Transverse colon (tissue), 4 donors: ENCODE results near the gene SLC38A1. TPM values are rescaled to one million over a fixed set of nuclear protein-coding genes. Genes with fewer than 3 reads are reported as not detected.
A peak's percentile ranks its signal among the peaks of the same experiment; 100 is the strongest.

Experiments
- DNase-seq: peaks from one replicate; pipeline ENCODE4 v3.0.0-alpha.2; 2019
- H3K27ac ChIP-seq, 4 donors: fragments of 200-600 bp; sonication (generic); 2 replicates each; pipeline ENCODE4 v1.5.1; 2016 to 2018; ENCODE audit warnings: inconsistent platforms in 4 of 4
- H3K27me3 ChIP-seq: fragments of 200-600 bp; sonication (generic); 2 replicates; pipeline ENCODE4 v1.5.1; 2017; ENCODE audit warnings: inconsistent platforms
- H3K36me3 ChIP-seq, 4 donors: fragments of 200-600 bp; sonication (generic); 2 replicates each; pipeline ENCODE4 v1.5.1; 2017 to 2019; ENCODE audit warnings: inconsistent platforms in 4 of 4
- H3K4me1 ChIP-seq, 4 donors: fragments of 200-600 bp; sonication (generic); 2 replicates each; pipeline ENCODE4 v1.5.1; 2017 to 2020; ENCODE audit warnings: inconsistent platforms in 4 of 4
- H3K4me3 ChIP-seq, 4 donors: fragments of 200-600 bp; sonication (generic); 1 replicate in 1 of 4; 2 replicates in 3 of 4; pipeline versions ENCODE4 v1.5.1 to v1.6.1; 2017 to 2019; ENCODE audit warnings: inconsistent platforms in 4 of 4
- H3K9me3 ChIP-seq, 2 donors: fragments of 200-600 bp; sonication (generic); 2 replicates each; pipeline ENCODE4 v1.5.1; 2017 to 2019; ENCODE audit warnings: inconsistent platforms in 2 of 2
- EP300 ChIP-seq: sonication (generic); formaldehyde crosslinking; IDR thresholded peaks from one replicate; pipeline ENCODE4 v1.6.1; 2017; ENCODE audit warnings: antibody characterized with exemption, low read depth
- POLR2A ChIP-seq: fragments of 450-650 bp; IDR thresholded peaks from one replicate; pipeline ENCODE4 v1.6.1; 2016; ENCODE audit warnings: antibody characterized with exemption, mild to moderate bottlenecking, moderate library complexity
- POLR2AphosphoS5 ChIP-seq, 3 donors: sonication (generic); formaldehyde crosslinking; IDR thresholded peaks; one replicate each; pipeline ENCODE4 v1.6.1; 2016; ENCODE audit warnings: antibody characterized with exemption in 3 of 3
- WGBS, 2 donors: methylation state at CpG; one replicate each; pipeline ENCODE4 v1.1.5; 2018; ENCODE audit warnings: low coverage in 1 of 2; 5-methylcytosine and 5-hydroxymethylcytosine counted together
- in situ Hi-C, 4 donors: fragments of 200-750 bp; cut with MboI; loops; one replicate each; pipeline versions ENCODE4 v1.15.0 to v1.15.1; 2017; ENCODE audit warnings: low sequenced_read_pairs in 3 of 4, low pct_ligation_motif_present in 1 of 4, low pct_unique_long_range_greater_than_20kb in 1 of 4
- intact Hi-C: fragments of 100-400 bp; cut with DNase I; formaldehyde crosslinking; loops from one replicate; pipeline ENCODE4 v1.15.1; 2023; ENCODE audit warnings: low total_unique reads
- total RNA-seq, 4 donors: library from RNA; depleted of rRNA; stranded (reverse); fragments of >200 nt; gene quantifications; one replicate each; pipeline ENCODE4 v1.1.0, GENCODE V29; 2016
- TF ChIP-seq, protein P1 (sequence below), 5 experiments: fragments of 200-600 bp in 3 of 5; fragments of 450-650 bp in 2 of 5; sonication (generic) in 3 of 5; IDR thresholded peaks; 1 replicate in 2 of 5; 2 replicates in 3 of 5; pipeline ENCODE4 v1.5.1; 2016 to 2017; ENCODE audit warnings: antibody characterized with exemption in 5 of 5, inconsistent platforms in 3 of 5, mild to moderate bottlenecking in 2 of 5, moderate library complexity in 1 of 5

The SLC38A1 gene
- total RNA-seq, 4 donors from 2014 or later: 36.8 to 139 (median 117) TPM

DNA sequence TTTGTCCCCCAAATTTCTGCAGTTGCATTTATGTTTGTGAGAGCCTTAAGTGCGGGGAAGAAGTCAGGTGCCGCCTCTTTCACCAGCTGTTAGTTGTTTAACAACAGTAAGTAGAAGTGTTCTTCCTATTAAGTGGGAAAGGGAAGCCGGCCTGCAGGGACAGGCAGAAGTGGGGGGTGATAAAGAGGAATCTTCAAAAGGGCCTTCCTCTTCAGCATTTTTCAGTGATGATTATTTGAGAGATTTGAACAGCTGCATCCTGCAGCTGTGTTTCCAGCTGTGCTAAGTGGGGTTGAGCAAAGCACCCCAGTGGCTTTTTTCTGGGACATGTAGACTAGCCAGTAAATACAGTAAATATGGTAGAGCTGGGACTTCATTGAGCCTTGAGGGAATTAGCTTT is 32.1 kb upstream of the SLC38A1 start:
- H3K9me3 ChIP-seq: no peaks in the 10 kb centered on the region
- H3K27ac ChIP-seq: no peak overlapping the region
- TF ChIP-seq, protein P1, sequence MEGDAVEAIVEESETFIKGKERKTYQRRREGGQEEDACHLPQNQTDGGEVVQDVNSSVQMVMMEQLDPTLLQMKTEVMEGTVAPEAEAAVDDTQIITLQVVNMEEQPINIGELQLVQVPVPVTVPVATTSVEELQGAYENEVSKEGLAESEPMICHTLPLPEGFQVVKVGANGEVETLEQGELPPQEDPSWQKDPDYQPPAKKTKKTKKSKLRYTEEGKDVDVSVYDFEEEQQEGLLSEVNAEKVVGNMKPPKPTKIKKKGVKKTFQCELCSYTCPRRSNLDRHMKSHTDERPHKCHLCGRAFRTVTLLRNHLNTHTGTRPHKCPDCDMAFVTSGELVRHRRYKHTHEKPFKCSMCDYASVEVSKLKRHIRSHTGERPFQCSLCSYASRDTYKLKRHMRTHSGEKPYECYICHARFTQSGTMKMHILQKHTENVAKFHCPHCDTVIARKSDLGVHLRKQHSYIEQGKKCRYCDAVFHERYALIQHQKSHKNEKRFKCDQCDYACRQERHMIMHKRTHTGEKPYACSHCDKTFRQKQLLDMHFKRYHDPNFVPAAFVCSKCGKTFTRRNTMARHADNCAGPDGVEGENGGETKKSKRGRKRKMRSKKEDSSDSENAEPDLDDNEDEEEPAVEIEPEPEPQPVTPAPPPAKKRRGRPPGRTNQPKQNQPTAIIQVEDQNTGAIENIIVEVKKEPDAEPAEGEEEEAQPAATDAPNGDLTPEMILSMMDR (IDR thresholded peaks at IDR 0.05): no peak
- TF ChIP-seq POLR2AphosphoS5 (IDR thresholded peaks at IDR 0.05) (peak in 1 of 3 donors; percentile 24), POLR2A (no peak), EP300 (no peak)
- intact Hi-C loops: no loop called here
- in situ Hi-C loops: loop anchor here in 1 of 4 donors (25.0 kb wide), 1 partner anchor 164 kb away; no protein-coding TSS in a partner anchor
- DNase-seq: no peak
- H3K4me1 ChIP-seq: peaks cover 0 to 3% (median 0%) of the 10 kb centered on the region in 4 donors
- H3K4me3 ChIP-seq: no peak overlapping the region
- H3K36me3 ChIP-seq: no peaks in the 10 kb centered on the region
- 66% methylated on average over 3 of the region's 3 CpGs; no CpG with 5 or more reads in 1 of the 2 donors for WGBS, 2 donors
- H3K27me3 ChIP-seq: no peaks in the 10 kb centered on the region

DNA sequence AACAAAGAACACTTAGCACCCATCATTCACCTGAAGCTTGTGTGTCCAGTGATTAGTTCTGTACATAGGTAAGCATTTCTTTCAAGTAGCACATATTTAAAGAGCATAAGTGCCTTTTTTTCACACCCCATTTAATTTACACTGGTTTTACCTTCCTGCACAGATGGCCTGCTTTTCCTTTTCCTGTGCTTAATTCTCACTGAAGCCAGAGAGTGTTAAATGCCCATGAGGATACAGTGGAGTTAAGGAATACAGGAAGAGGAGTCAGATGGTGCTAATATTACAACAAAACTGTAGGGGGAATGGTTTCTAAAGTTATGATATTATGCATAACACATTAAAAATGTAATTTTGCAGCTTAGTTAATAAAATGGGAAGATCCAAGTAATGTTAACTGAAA is 31.0 kb upstream of the SLC38A1 start:
- in situ Hi-C loops (loop anchor here in 3 of 4 donors (10.0 to 25.0 kb wide), 3 partner anchors 138 to 175 kb away; no protein-coding TSS in a partner anchor), intact Hi-C loops (no loop called here)
- TF ChIP-seq, protein P1 (IDR thresholded peaks at IDR 0.05): no peak
- TF ChIP-seq POLR2A (no peak), EP300 (no peak), POLR2AphosphoS5 (IDR thresholded peaks at IDR 0.05) (no peak)
- no peaks in the 10 kb centered on the region for H3K36me3 ChIP-seq
- H3K4me3 ChIP-seq: no peak overlapping the region
- peaks cover 0 to 3% (median 0%) of the 10 kb centered on the region in 4 donors for H3K4me1 ChIP-seq
- H3K27me3 ChIP-seq: no peaks in the 10 kb centered on the region
- no peak for DNase-seq
- no peak overlapping the region for H3K27ac ChIP-seq
- no peaks in the 10 kb centered on the region for H3K9me3 ChIP-seq

GRCh38 chr12:46298261-46298660 is 29.4 kb upstream of the SLC38A1 start:
- H3K36me3 ChIP-seq: no peaks in the 10 kb centered on the region
- in situ Hi-C loops: loop anchor here in 2 of 4 donors (10.0 to 25.0 kb wide), 2 partner anchors 136 to 173 kb away; no protein-coding TSS in a partner anchor
- no peak overlapping the region for H3K27ac ChIP-seq
- no peaks in the 10 kb centered on the region for H3K27me3 ChIP-seq
- intact Hi-C loops: no loop called here
- TF ChIP-seq, protein P1 (IDR thresholded peaks at IDR 0.05): no peak
- no peak for TF ChIP-seq POLR2AphosphoS5 (IDR thresholded peaks at IDR 0.05)
- H3K9me3 ChIP-seq: no peaks in the 10 kb centered on the region
- DNase-seq: no peak
- H3K4me1 ChIP-seq: no peaks in the 10 kb centered on the region
- 81% methylated on average over 2 of the region's 2 CpGs for WGBS, 2 donors
- no peak overlapping the region for H3K4me3 ChIP-seq

DNA sequence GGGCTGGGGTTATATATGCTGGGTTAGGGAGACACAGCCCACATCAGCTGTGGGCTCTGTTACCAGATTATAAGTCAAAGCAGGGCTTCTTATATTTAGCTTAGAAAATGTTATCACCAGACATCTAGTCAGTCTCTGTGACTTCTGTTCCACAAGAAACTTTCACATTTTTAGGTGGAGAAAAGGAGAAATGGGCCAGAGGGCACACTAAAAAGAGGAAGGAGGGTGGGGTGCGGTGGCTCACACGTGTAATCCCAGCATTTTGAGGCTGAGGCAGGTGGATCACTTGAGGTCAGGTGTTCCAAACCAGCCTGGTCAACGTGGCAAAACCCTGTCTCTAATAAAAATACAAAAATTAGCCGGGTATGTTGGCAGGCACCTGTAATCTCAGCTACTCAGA is 28.0 kb upstream of the SLC38A1 start:
- Histone ChIP-seq H3K4me3 (no peak overlapping the region), H3K27ac (no peak overlapping the region), H3K9me3 (no peaks in the 10 kb centered on the region), H3K36me3 (no peaks in the 10 kb centered on the region), H3K27me3 (no peaks in the 10 kb centered on the region), H3K4me1 (no peaks in the 10 kb centered on the region)
- no peak for DNase-seq
- 70% methylated on average over 4 of the region's 4 CpGs; no CpG with 5 or more reads in 1 of the 2 donors for WGBS, 2 donors
- intact Hi-C loops: no loop called here
- in situ Hi-C loops: loop anchor here in 2 of 4 donors (10.0 to 25.0 kb wide), 2 partner anchors 135 to 172 kb away; no protein-coding TSS in a partner anchor
- TF ChIP-seq, protein P1 (IDR thresholded peaks at IDR 0.05): no peak
- no peak for TF ChIP-seq EP300
- no peak for TF ChIP-seq POLR2A
- TF ChIP-seq POLR2AphosphoS5 (IDR thresholded peaks at IDR 0.05): no peak
